GM19372 (cell line): ENCODE measurements around the gene ECEL1.
"Not testable (repeated sequence)": the region's sequence is repeated elsewhere in the genome, so short reads cannot be mapped to it uniquely, and the experiment has no call there.

Experiments
- ATAC-seq: cut with Tn5 transposase; IDR thresholded peaks from one replicate; pipeline ENCODE4 v1.9.1; 2021; ENCODE audit warnings: mild to moderate bottlenecking, low read depth, moderate library complexity; ENCODE audit not compliant: unreplicated experiment

ECEL1 gene

DNA sequence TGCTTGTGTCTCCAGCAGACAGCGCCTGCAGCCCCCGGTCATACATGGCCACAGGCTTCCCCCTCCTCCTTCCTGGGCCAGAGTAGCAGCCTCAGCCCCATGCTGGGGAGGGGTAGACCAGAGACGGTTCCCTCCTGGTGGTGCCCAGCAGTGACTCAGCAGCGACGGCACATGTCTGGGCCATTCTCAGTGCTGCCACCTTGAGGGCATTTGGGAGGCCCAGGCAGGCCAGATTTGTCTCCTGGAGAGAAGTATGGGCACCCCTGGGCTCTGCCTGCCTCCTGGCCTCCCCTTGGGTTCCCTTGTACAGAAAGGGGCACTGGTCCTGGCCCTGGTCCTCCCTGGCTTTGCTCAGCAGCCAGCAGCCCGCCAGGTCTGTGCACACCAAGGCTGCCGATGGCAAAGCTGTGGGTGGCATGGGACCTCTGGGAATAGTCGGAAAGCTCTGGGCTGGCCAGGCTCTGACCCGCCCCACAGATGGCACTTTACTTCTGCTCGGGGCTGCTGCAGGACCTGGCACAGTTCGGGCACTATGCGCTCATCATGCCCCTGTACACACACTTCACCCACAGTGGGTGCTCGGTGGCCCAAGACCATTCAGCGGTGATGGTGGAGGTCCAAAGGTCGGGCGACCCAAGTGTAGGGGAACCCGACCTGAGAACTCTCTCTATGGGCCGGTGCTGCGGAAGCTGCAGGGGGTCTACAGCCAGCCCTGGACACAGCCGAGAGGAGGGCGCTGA, 43.1 kb downstream of the ECEL1 start:
- no peak for ATAC-seq

DNA sequence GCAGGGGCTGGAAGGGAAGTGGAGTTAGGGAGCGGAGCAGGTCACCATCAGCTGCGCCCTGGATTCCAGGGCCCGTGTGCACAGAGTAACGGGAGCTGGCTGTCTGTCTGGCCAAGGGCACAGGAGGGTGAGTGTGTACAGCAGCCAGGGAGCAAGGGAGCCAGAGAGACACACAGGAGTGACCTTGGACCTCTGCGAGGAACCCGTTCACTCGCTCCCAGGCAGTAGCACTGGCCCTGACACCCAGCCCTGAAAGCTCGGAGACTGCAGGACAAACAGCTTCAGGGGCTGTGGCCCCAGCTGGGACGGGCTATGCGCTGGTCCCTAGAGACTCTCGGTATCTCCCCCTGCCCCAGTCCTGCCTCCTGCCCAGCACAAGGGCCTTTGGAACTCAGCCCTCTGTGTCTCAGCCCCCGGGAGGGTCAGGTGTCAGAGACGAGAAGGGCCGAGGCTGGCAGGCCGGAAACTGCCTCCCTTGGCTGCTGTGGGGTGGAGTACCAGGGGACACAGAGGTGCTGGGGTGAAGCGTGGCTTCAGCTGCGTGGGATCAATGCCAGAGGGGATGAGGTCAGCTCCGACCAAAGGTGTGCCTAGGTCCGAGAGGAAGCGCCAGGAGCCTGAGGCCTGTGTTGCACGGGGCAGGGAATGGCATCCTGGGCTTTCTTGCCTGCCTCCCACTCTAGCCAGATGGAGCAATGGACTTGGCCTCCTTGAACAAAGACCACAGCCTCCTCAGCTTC, 43.8 kb downstream of the ECEL1 start:
- not testable (repeated sequence) for ATAC-seq

DNA sequence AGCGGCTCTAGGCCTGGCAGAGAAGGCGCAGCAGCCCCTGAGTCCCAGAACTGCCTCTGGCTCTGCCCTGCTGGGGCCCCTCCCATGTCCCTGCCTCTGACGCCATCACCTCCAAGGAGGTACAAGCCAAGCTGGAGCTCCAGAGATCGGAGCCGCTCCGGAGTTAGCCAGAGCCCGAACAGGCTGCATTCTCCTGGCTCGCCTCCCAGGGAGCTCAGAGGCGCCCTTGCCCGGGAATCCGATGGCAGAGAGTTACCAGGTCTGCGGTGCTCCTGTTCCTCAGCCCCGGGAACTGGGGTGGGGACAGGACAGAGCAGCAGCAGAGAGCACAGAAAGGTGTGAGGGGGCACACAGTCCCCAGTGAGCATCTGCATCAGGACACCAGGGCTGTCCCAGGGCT, 44.6 kb downstream of the ECEL1 start:
- ATAC-seq: not testable (repeated sequence)

DNA sequence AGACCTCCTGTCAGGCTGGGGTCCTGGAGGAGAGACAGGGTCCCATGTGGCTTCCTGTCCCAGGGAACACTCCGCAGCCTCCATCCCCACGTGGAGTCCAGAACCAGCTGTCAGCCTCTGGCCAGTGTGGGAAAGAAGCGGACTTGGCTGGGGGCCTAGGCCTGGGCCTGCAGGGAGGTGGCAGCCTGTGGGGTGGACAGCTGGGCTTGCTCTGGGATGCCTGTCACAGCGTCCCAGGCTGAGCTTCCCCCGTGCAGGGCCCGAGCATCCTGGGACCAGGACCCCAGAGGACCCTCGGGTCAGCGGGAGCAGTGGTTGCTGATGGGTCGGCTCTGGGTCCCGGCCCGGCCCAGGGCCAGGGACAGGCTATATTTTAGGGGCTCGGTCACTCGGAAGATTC, 45.2 kb downstream of the ECEL1 start:
- ATAC-seq: not testable (repeated sequence)

DNA sequence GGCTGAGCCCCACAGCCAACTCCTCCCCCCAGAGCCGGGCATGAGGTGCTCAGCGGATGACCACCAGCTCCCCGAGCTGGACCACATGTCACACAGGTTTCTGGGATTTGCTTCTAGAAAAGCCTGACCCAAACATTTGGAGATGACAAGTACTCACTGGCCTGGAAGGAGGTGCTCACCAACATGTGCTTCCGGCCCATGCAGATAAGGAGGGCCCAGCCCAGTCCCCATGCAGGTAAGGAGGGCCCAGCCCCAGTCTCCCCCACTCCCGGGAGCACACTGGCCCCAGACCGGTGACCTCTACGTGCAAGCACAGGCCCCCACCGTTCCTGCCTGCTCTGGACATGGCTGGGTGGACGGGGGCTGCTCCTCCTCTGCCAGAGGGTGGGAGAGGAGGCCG, 45.7 kb downstream of the ECEL1 start:
- not testable (repeated sequence) for ATAC-seq

DNA sequence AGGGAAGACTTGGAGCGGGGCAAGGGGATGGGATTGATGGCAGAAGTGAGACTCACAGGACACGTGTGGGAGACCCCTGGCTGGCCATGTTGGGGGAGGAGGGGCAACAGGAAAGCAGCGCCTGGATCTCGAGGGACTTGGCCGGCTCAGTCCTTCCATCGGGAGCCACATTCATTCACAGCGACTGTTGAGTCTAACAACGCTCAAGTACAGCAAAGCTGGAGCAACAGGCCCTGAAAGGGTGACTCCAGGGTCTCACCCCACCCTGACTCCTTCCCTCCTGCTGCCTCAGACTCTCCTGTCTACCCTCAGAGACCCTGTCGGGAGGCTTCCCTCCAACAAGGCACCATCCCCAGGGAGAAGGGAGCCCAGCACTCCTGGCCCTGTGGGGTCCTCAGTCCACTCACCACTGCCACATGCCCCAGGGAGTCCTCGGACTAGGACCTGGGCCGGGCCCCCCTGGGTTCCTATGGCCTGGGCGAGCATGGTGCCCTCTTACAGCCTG, 46.4 kb downstream of the ECEL1 start:
- no peak for ATAC-seq

DNA sequence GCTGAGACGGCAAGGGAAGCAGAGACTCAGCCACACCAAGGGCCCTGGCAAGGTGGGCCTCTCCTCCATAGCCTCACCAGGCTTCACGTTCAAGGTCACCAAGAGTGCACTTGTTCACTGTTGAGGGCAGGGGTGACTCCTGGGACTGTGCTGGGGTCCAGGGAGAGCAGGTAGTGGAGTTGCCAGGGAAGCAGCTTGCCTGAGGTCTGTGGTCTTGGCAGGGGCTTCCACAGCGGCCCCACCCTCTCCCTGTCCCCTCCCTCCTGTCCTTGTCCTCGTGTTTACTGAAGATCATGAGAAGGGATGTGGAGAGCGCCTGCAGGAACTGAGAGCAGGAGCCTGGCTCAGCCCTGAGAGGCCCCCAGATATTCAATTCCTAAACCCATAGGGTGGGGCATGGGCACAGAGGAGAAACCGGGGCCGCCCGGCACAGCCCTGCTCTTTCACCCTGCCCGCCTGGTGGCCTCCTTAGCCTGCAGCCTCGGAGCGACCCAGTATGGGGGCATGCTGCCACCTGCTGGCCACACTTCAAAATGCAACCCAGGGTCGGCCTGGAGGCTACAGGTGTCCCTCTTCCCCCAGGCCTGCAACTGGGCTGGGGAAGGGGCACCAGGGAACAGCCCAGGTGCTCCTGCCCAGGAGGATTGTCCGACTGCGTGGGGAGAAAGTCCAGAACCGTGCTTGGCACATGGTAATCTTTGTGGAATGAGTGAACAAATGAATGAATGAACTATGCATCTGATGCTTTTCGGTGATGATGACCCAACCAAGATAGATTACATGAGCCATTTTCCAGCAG, 47.2 kb downstream of the ECEL1 start:
- peak; percentile 89 for ATAC-seq

DNA sequence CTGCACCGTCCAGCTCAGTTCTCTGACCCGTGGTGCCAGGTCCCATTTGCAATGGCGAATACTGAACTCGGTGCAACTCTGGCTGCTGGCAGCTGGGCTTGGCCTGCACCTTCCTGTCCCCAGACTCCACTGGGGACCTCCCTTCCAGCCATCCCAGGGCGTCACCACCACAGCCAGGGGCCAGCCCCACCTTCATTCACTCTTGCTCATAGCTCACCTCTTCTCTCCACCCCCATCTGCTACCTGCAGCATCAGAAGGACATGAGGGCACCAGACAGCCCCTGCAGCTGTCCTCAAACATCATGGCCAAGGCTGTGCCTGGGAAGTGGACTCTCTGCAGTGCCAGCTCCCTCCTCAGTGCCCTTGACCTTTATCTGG, 47.9 kb downstream of the ECEL1 start:
- ATAC-seq: no peak

DNA sequence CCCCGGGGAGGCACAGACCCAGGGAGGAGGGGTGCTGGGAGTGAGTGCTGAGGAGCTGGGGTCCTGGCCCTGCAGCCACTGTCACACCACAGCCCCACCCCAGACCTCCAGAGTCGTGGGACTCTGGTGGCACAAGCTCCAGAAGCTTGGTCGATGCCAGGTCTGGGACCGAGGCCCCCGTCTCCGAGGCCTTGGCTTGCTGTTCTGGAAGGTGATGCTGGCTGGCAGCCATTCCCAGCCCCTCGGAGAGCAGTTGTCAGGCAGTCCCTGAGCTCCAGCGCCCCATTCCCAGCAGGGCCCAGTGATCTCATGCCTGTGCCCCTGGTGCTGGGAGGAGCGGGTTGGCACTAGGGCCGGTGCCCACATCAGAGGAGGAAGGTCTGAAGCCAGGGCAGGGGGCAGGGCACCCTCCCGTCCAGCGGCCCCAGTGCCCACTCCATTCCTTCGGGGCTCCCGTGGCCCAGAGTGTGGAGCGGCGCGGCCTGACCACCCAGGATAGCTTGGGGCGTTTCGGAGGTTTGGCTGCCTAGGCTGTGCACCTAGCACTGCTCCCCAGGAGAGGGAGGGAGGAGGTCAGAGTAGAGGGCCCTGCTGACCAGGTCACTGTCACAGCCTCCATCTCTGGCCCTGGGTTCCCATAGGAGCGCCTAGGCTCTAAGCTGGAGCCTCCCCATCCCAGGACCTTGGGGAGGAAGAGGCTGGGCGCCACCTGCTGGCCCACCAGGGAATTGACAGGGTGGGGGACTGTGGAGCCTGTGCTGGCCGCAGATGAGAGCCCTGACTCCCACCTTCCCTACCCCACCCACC, 48.5 kb downstream of the ECEL1 start:
- no peak for ATAC-seq

DNA sequence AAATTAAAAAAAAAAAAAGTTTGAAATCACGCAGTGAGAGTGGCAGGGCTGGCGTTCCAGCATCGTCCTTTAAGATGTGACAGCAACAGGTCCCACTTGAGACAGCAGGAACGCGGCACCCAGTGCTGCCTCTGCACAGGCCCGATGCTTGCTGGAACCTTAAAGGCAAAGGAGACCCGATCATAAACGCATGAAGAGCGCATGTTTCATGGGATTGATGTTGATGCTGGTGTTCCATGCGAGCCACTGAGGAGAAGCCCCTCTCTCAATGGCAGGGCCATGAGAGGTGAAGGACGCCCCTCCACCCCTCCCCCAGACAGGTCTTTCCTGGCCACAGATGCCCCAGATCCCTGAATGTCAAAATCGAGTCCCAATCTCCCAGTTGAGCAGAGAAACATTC, 49.5 kb downstream of the ECEL1 start:
- ATAC-seq: no peak

DNA sequence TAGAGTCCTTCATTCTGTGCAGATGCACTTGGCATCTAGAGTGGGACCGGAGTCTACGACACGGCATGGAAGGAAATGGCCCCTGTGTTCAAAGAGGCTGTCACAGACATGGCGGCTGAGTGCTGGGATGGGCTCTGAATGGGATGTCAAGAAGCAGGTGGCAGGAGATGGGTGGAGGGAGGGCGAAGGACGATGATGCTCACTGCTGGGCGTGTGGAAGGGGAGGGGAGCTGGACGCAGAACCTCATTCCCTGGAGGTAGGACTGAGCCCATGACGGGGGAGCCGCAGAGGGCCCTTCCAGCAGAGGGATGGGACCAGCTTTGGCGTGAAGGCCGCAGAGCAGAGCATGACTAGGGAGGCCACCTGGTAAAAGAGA, 50.5 kb downstream of the ECEL1 start:
- ATAC-seq: no peak

DNA sequence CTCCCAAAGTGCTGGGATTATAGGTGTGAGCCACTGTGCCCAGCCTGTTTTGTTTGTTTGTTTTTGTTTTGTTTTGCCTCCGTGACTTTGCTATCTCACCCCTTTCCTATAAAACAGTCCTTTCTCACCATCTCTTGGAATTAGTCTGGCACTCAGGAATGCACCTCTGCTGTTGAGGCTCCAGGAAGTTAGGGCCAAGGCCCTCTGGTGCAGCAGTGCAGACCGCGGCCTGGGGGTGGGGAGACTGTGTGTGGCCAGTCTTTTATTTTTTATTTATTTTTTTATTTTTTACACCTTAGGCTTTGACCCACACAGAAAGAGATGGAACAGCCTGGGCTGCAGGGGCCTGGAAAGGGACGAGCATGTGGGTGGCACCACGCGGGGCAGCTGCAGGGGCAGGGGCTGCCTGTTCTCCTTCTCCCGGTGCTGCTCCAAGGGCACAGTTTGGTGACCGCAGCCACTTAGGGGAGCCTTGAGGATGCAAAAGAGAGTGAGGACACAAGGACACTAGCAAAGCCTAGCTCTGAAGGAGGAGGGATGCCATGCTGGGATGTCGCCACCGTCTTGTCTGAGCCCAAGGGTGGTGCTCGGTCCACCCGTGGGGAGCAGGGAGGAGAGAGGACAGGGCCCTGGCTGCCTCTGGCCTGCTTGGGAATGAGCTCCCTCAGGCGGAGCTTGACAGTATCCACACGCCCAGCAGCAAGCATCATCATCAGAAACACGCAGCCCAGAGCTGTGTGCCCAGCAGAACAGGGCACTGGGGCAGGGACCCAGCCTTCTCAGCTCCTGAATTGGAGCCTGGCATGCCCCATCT, 51.0 kb downstream of the ECEL1 start:
- ATAC-seq: no peak

DNA sequence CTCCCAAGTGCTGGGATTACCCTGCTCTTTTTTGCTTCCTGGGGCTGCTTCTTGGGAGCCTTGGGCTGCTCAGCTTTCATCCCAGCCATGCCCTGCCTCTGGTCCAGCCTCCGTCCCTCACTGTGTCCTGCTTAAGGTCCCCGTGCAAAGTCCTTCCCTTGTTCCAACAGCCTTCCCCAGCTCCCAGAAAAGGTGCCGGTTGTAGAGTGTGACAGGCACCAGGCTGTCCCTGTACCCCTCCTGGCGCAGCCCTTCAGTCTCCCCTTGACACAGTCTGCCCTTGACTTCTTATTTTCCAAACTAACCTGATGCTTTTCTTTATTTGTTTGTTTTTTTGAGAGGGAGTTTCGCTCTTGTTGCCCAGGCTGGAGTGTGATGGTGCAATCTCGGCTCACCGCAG, 51.8 kb downstream of the ECEL1 start:
- ATAC-seq: no peak

DNA sequence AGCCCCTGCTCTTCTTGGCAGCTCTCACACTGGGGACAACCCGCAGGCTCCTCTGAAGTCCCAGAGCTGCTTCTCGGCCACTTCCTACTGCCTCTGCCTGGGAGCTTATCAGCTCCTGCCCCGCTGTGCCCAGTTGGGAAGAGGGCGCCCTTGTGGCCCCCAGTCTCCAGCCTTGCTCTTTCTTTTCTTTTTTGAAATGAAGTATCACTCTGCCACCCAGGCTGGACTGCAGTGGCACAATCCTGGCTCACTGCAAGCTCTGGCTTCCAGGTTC, 52.3 kb downstream of the ECEL1 start:
- ATAC-seq: no peak

DNA sequence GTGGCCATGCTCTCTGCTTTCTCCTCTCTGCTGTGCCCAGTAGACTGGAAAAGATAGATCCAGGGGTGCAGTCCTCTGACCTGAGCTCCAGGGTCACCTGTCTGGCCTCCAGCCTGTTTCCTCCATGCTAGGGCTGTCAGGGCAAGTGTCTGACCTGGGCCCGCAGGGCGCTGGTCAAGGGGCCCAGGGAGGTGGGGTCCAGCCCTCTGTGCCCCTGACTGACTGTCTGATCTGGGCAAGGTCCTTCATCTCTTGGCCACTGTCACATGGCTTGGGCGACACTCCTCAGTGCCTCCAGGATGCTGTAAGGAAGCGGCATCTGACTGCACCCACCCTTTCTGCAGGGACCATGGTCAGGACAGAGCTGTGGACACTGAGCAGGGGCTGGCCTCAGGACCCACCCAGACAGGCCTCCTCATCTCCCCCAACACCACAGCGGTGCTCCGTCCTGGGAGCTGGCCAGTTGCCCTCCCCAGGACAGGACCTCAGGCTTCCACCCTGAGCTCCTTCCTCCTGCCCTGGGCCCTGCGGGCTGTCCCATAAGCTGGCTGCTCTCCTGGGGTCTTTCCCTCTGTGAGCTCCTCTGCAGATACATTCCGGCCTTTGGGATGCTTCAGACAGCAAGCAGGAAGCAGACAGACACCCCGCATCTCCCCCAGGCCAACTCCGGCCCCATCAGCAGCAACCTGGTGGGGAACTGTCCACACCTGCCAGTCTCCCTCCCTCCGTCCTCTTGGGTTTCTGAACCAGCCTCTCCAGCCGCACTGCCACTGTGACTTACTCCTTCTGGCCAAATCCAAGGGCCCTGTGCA, 52.9 kb downstream of the ECEL1 start:
- ATAC-seq: no peak

DNA sequence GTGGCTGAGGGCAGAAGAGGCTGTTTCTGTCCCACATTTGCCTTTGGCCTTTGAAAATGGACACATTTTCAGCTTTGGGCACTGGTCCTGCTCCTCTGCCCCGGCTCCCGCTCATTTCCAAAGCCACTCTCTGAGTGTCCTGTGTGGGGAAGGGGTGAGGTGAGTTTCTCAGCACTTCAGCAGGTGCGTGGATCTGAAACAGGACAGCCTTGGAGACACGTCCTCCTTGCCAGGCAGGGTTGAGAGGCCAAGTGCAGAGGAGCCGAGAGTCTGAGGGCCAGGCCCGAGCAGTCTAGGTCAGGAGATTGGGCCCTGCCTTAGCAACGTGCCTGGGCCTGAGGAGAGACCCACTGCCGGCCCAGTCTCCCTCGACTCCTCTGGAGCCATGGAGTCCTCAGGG, 53.5 kb downstream of the ECEL1 start:
- no peak for ATAC-seq

DNA sequence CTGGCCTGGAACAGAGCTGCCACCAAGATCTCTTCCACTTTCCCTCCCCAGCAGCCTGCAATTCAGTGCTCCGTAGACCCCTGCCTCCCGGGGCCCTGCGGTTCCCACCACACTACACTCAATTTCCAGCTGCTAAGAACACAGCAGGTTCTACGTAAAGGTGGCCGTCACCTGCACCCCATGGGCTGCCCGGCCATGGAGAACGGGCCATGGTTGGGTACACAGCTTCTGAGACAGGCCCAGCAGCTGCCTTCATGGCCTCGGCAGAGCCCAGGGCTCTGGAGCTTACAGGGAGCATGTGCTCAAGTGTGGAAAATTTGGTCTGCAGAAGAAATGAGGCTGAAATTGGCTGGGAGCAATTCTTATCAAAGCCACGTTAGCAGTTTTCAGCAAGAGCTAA, 54.0 kb downstream of the ECEL1 start:
- not testable (repeated sequence) for ATAC-seq

DNA sequence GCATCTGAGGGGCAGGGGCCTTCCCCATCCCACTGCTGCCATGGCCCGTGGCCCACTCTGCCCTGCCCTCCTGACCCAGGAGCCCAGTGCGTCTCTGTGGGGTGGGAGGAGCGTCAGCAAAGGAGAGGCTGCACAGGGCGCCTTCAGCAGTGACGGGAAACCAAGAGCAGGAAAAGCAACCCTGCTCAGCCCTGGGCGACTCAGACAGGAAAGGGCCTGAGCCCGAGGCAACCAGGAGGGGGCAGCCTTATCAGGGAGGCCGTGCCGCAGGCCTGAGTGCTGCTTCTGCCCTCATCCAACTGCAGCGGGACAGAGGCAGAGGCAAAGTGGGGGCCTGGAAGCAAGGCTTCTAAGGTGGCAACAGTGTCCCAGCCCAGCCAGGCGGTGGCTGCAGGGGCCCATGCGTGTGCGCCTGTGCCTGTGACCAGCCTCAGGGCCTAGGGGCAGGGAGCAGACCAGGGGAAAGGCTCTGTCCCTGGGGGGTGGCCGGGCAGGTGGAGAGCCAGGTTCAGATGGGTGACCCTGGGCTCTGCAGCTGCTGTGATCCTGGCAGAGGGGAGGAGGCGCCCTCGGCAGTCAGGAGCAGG, 54.9 kb downstream of the ECEL1 start:
- no peak for ATAC-seq
